GM08714 (cell line): ENCODE data around the gene RAF1.

Source experiments
- H3K4me3 ChIP-seq: fragments of 200-500 bp; sonication (Bioruptor generic); 2 replicates; pipeline ENCODE4 v1.5.1; 2014; ENCODE audit warnings: mild to moderate bottlenecking, low read length, inconsistent platforms
- ZNF274 ChIP-seq: IDR thresholded peaks from 2 replicates; pipeline ENCODE4 v1.6.1; 2012; ENCODE audit warnings: mild to moderate bottlenecking, low read depth, low read length

The RAF1 gene

DNA sequence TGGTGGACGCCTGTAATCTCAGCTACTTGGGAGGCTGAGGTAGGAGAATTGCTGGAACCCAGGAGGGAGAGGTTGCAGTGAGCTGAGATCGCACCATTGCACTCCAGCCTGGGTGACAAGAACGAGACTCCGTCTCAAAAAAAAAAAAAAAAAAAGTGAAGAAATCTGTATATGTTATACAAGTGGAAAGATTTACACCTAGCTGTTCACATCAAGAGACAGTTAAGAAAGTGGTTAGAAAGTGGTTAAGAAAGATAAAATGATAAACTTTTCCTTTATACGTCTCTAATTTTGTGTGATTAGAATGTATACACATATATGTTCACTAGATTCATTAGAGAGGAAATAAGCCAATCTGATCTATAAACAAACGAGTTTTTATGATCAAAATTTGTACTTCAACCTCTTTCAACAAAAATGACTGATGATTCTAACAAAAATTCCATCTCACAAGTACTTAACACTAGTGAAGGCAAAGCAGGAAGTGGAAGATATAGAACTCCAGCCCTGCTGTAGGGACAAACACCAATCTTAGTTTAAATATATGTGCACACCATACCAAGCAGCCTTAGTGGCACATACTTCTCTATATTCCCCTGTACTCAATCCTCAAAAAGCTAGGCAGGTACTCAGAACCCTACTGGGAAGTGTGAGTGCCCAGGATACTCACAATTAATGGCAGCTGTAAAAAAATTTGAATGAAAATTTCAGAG is 51.2 kb downstream of the RAF1 start:
- no peak overlapping the region for H3K4me3 ChIP-seq
- TF ChIP-seq ZNF274, result no peak

GRCh38 chr3:12611117-12611516 is 52.8 kb downstream of the RAF1 start:
- no peak overlapping the region for H3K4me3 ChIP-seq
- no peak for TF ChIP-seq ZNF274

DNA sequence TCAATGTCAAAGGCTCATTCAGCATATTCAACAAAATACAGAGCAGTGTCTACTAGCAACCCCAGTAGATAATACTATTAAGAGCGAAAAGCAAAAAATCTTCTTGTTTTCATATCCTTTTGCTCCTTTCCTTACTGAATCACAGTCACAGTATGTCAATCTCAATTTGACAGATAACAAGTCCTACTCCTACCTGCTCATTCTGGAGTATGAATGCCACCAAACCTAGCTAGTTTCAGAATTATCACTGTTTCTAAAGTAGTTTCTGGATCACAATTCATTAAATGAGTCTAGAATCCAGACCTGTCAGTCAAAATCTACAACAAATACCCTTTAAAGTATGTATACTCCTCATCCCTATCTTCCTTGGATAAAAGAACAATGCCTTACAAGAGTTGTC is 55.5 kb downstream of the RAF1 start:
- no peak overlapping the region for H3K4me3 ChIP-seq
- no peak for TF ChIP-seq ZNF274

DNA sequence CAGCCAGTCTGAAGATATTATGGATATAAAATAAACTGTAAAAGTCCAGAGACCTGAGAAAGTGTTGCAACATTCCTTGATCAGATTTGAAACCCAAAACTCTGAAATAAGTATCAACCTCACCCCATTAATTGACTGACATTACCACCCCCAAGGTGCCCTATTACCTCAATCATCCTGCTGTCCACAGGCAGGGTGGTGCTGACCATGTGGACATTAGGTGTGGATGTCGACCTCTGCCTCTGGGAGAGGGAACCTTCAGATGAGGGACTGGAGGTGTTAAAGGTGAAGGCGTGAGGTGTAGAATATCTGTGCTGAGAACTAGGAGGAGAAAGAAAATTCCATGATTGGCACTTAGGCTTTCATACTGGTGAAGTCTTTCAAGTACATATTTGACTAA is 59.9 kb downstream of the RAF1 start:
- no peak for TF ChIP-seq ZNF274
- no peak overlapping the region for H3K4me3 ChIP-seq

GRCh38 chr3:12601072-12601471 is 62.8 kb downstream of the RAF1 start:
- TF ChIP-seq ZNF274, result no peak
- H3K4me3 ChIP-seq, result no peak overlapping the region

DNA sequence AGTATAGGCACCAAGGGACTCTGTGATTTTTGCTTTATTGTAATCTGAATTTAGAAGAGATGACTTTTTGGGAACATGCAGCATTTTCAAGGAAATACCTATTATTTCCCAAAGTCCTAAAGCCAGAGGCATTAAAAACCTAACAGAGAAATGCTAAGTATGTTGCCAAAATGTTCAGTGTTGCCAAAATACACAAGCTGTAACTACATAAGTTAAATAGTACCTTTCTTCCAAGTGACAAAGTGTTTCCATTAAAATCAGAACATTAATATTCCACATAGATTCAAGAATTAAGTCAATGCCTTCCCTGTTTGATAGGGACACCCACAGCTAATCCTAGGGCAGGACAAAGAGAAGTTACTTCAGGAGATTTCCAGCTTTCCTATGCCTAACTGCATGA is 65.0 kb downstream of the RAF1 start:
- no peak overlapping the region for H3K4me3 ChIP-seq
- no peak for TF ChIP-seq ZNF274

- no peak for TF ChIP-seq ZNF274
- no peak overlapping the region for H3K4me3 ChIP-seq
Observed at GRCh38 chr3:12593473-12593872, 70.4 kb downstream of the RAF1 start.

GRCh38 chr3:12591997-12592715 is 71.8 kb downstream of the RAF1 start:
- H3K4me3 ChIP-seq, result no peak overlapping the region
- TF ChIP-seq ZNF274, result no peak

DNA sequence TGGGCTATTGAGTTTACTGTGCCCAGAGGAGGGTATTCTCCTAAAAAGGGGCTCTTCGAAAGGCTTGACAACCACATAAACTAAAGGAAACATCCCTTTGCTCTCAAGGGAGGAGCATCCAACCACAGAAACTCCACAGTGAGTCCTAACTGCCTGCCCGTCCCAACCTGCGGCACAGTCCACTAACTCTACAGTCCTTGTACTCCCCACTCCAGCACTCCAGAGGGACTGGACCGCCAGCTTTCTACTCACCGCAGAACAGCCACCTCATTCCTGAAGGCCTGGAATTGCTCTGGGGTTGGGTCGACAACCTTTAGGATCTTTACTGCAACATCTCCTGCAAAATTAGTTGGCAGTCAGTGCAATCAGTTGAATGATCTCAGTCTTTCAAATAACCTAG is 72.5 kb downstream of the RAF1 start:
- TF ChIP-seq ZNF274, result no peak
- H3K4me3 ChIP-seq, result no peak overlapping the region

GRCh38 chr3:12590096-12590495 is 73.8 kb downstream of the RAF1 start:
- TF ChIP-seq ZNF274, result no peak
- H3K4me3 ChIP-seq, result no peak overlapping the region

DNA sequence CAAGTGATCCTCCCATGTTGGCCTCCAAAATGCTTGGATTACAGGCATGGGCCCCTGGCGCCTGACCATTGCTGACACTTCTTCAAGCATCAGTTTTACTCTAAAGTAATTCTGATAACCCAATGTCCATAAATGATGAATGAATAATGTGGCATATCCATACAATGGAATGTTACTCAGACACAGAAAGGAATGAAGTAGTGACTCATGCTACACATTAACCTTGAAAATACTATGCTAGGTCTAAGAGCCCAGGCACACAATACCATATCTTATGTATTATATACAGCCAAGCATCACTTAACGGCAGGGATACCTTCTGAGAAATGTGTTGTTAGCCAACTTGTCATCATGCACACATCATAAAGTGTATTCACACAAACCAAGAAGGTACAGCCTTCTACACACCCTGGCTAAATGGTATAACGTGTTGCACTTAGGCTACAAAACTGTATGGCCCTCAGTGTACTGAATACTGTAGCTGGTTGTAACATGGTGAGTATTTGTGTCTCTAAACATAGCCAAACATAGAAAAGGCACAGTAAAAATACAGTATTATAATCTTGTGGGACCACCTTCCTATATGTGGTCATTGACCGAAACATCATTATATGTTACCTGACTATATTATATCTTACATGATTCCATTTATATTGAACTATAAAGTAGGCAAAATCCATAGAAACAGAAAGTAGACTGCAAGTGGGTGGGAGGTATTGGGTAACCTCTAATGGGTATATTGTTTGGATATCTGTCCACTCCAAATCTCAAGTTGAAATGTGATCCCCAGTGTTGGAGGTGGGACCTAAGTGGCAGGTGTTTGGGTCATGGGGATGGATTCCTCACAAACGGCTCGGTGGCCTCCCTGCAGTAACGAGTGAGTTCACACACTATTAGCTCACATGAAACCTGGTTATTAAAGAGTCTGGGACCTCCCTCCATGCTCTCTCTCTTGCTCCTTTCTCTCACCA is 75.6 kb downstream of the RAF1 start:
- no peak for TF ChIP-seq ZNF274
- no peak overlapping the region for H3K4me3 ChIP-seq

DNA sequence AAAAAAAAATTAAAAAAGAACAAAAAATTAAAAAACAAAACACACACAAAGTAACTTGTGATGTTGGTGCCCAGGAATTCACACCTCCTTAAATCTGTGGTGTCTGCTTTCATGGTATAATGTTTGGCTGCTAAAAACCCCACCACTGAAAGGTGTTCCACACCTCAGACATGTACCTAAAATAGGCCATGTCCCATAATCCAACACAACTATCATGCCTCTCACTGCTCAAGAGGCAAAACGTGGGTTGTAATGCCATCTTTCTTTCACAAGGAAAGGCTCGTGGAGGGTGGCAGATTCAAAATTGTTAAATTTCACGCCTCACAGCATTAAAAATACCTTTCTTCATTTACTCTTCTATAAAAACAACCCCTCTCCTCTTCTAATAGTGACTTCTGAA is 77.5 kb downstream of the RAF1 start:
- TF ChIP-seq ZNF274, result no peak
- H3K4me3 ChIP-seq, result no peak overlapping the region

GRCh38 chr3:12585970-12586369 is 77.9 kb downstream of the RAF1 start:
- no peak for TF ChIP-seq ZNF274
- no peak overlapping the region for H3K4me3 ChIP-seq

GRCh38 chr3:12585181-12585580 is 78.7 kb downstream of the RAF1 start:
- no peak for TF ChIP-seq ZNF274
- no peak overlapping the region for H3K4me3 ChIP-seq
